Sigmoid colon (tissue), 4 donors: Measurements from ENCODE around the gene EFNA5.

Experiments used
- EP300 ChIP-seq, 4 donors: sonication (generic); formaldehyde crosslinking; IDR thresholded peaks; one replicate each; pipeline ENCODE4 v1.6.1; 2017; ENCODE audit warnings: antibody characterized with exemption in 4 of 4
- POLR2A ChIP-seq, 2 donors: fragments of 450-650 bp; IDR thresholded peaks; one replicate each; pipeline ENCODE4 v1.6.1; 2016; ENCODE audit warnings: antibody characterized with exemption in 2 of 2, mild to moderate bottlenecking in 2 of 2, moderate library complexity in 2 of 2
- POLR2AphosphoS5 ChIP-seq, 4 donors: sonication (generic); formaldehyde crosslinking; IDR thresholded peaks; one replicate each; pipeline ENCODE4 v1.6.1; 2017; ENCODE audit warnings: antibody characterized with exemption in 4 of 4
- TF ChIP-seq, protein P1 (sequence below), 4 experiments: fragments of 450-650 bp in 3 of 4; fragments of 200-600 bp in 1 of 4; IDR thresholded peaks; one replicate each; pipeline ENCODE4 v1.5.1; 2016 to 2019; ENCODE audit warnings: antibody characterized with exemption in 4 of 4, mild to moderate bottlenecking in 3 of 4, moderate library complexity in 2 of 4

DNA sequence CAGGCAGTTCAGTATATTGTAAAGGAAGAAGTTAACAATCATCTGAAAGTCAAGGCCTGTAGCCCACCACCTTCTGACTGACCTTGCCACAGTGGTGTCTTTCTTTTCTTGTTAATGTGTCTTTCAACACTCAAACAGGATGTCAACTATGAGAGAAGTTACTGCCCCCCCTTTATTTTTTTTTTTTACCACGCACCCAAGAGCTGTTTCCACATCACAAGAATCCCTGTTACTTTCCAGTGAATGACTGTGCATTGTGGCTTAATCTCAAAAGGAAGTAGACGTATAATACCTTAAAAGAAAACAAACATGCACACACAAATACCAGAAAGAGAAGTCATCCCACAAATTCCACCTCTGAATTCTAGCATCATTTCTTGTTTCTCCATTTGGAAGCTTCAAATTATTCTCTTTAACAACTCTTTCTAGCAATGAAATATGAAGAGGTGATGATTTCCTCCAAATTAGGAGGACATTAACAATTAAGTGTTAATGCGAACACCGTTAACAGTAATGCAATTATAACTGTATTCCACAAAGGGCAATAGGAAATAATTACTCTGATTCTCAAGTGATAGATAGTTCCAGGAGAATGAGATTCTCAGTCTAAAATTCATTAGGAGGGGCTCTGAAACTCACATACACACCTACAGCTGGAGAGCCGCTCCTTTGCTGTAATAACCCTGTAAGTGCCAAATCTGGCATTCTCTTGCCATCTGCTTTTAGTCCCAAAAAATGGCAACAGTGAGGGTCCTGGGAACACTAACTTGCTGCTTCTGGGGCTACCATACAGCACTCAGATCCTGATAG is 201.0 kb downstream of the EFNA5 start:
- TF ChIP-seq, protein P1, sequence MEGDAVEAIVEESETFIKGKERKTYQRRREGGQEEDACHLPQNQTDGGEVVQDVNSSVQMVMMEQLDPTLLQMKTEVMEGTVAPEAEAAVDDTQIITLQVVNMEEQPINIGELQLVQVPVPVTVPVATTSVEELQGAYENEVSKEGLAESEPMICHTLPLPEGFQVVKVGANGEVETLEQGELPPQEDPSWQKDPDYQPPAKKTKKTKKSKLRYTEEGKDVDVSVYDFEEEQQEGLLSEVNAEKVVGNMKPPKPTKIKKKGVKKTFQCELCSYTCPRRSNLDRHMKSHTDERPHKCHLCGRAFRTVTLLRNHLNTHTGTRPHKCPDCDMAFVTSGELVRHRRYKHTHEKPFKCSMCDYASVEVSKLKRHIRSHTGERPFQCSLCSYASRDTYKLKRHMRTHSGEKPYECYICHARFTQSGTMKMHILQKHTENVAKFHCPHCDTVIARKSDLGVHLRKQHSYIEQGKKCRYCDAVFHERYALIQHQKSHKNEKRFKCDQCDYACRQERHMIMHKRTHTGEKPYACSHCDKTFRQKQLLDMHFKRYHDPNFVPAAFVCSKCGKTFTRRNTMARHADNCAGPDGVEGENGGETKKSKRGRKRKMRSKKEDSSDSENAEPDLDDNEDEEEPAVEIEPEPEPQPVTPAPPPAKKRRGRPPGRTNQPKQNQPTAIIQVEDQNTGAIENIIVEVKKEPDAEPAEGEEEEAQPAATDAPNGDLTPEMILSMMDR (IDR thresholded peaks at IDR 0.05): no peak
- TF ChIP-seq POLR2A (IDR thresholded peaks at IDR 0.05): no peak
- no peak for TF ChIP-seq POLR2AphosphoS5 (IDR thresholded peaks at IDR 0.05)
- TF ChIP-seq EP300 (IDR thresholded peaks at IDR 0.05): no peak
